Mesenchymal stem cell (in vitro differentiated cells and primary cell): ENCODE data around the gene PLA2G6. TPM values are rescaled to one million over a fixed set of nuclear protein-coding genes. Genes with fewer than 3 reads are reported as not detected.

Experiments
- DNase-seq: peaks from one replicate; pipeline ENCODE4 v3.0.0-alpha.2; 2013
- H2AFZ ChIP-seq: one replicate; pipeline ENCODE4 v1.6.1; 2013; ENCODE audit warnings: low read depth, mild to moderate bottlenecking, control low read depth, inconsistent platforms, low read length, moderate library complexity
- H2AK5ac ChIP-seq: 2 replicates; pipeline ENCODE4 v1.6.1; 2013; ENCODE audit warnings: low read length, moderate library complexity, mild to moderate bottlenecking, inconsistent platforms; ENCODE audit not compliant: severe bottlenecking
- H2BK120ac ChIP-seq: one replicate; pipeline ENCODE4 v1.6.1; 2013; ENCODE audit warnings: low read depth, mild to moderate bottlenecking, inconsistent platforms, low read length, moderate library complexity
- H2BK12ac ChIP-seq, 2 experiments: one replicate each; pipeline ENCODE4 v1.6.1; 2013; ENCODE audit warnings: inconsistent platforms in 2 of 2, low read length in 2 of 2, mild to moderate bottlenecking in 2 of 2, moderate library complexity in 2 of 2, control low read depth in 1 of 2
- H2BK15ac ChIP-seq: one replicate; pipeline ENCODE4 v1.6.1; 2013; ENCODE audit warnings: mild to moderate bottlenecking, low read depth, inconsistent platforms; ENCODE audit not compliant: poor library complexity, severe bottlenecking
- H2BK5ac ChIP-seq: 2 replicates; pipeline ENCODE4 v1.6.1; 2013; ENCODE audit warnings: low read depth, mild to moderate bottlenecking, low read length, control low read depth, inconsistent platforms; ENCODE audit not compliant: poor library complexity, severe bottlenecking
- H3K14ac ChIP-seq, 2 experiments: one replicate each; pipeline ENCODE4 v1.6.1; 2013; ENCODE audit warnings: inconsistent platforms in 2 of 2, low read length in 2 of 2, control low read depth in 1 of 2, mild to moderate bottlenecking in 1 of 2, moderate library complexity in 1 of 2
- H3K18ac ChIP-seq, 2 experiments: one replicate each; pipeline ENCODE4 v1.6.1; 2013; ENCODE audit warnings: inconsistent platforms in 2 of 2, low read length in 2 of 2, control low read depth in 1 of 2, low read depth in 1 of 2, mild to moderate bottlenecking in 1 of 2
- H3K23ac ChIP-seq, 2 experiments: one replicate each; pipeline ENCODE4 v1.6.1; 2013; ENCODE audit warnings: inconsistent platforms in 2 of 2, low read length in 2 of 2, mild to moderate bottlenecking in 2 of 2, moderate library complexity in 2 of 2, control low read depth in 1 of 2
- H3K27ac ChIP-seq: 2 replicates; pipeline ENCODE4 v1.5.1; 2013; ENCODE audit warnings: mild to moderate bottlenecking, moderate library complexity, low read length, control low read depth, inconsistent platforms; ENCODE audit not compliant: poor library complexity, severe bottlenecking
- H3K27me3 ChIP-seq, 2 experiments: 2 replicates each; pipeline versions ENCODE4 v1.6.1 to v1.7.0; 2013; ENCODE audit warnings: low read length in 2 of 2, mild to moderate bottlenecking in 2 of 2, moderate library complexity in 2 of 2, control low read depth in 1 of 2, inconsistent platforms in 1 of 2; ENCODE audit not compliant: control insufficient read depth in 1 of 2, insufficient read depth in 1 of 2
- H3K36me3 ChIP-seq, 2 experiments: 2 replicates each; pipeline versions ENCODE4 v1.6.1 to v1.7.0; 2013; ENCODE audit warnings: low read length in 2 of 2, control low read depth in 1 of 2, inconsistent platforms in 1 of 2, low read depth in 1 of 2, mild to moderate bottlenecking in 1 of 2; ENCODE audit not compliant: insufficient read depth in 2 of 2, control insufficient read depth in 1 of 2
- H3K4ac ChIP-seq, 2 experiments: one replicate each; pipeline ENCODE4 v1.6.1; 2013; ENCODE audit warnings: inconsistent platforms in 2 of 2, low read length in 2 of 2, mild to moderate bottlenecking in 2 of 2, moderate library complexity in 2 of 2, control low read depth in 1 of 2, low read depth in 1 of 2
- H3K4me1 ChIP-seq: 2 replicates; pipeline ENCODE4 v1.6.1; 2013; ENCODE audit warnings: low read depth, low read length, control low read depth; ENCODE audit not compliant: control insufficient read depth, insufficient read depth
- H3K4me2 ChIP-seq: 2 replicates; pipeline ENCODE4 v1.6.1; 2013; ENCODE audit warnings: low read length, mild to moderate bottlenecking, inconsistent platforms; ENCODE audit not compliant: poor library complexity, severe bottlenecking
- H3K4me3 ChIP-seq, 2 experiments: 2 replicates each; pipeline versions ENCODE4 v1.5.1 to v1.7.0; 2013; ENCODE audit warnings: low read length in 2 of 2, mild to moderate bottlenecking in 2 of 2, control low read depth in 1 of 2, low read depth in 1 of 2; ENCODE audit not compliant: insufficient read depth in 1 of 2
- H3K79me1 ChIP-seq: replicated peaks from 2 replicates; pipeline ENCODE4 v1.6.1; 2013; ENCODE audit warnings: mild to moderate bottlenecking, control low read depth, low read length, inconsistent platforms; ENCODE audit not compliant: poor library complexity, severe bottlenecking
- H3K9ac ChIP-seq: 2 replicates; pipeline ENCODE4 v1.7.0; 2013; ENCODE audit warnings: mild to moderate bottlenecking, low read length, moderate library complexity
- H3K9me3 ChIP-seq: 2 replicates; pipeline ENCODE4 v1.7.0; 2013; ENCODE audit warnings: mild to moderate bottlenecking, low read length; ENCODE audit not compliant: control insufficient read depth
- H4K8ac ChIP-seq: one replicate; pipeline ENCODE4 v1.6.1; 2013; ENCODE audit warnings: inconsistent platforms, mild to moderate bottlenecking, low read length, moderate library complexity
- H4K91ac ChIP-seq: one replicate; pipeline ENCODE4 v1.6.1; 2013; ENCODE audit warnings: mild to moderate bottlenecking, low read length, inconsistent platforms
- WGBS: methylation state at CpG from one replicate; pipeline ENCODE4 v1.1.7; 2013; ENCODE audit warnings: mixed read lengths; 5-methylcytosine and 5-hydroxymethylcytosine counted together
- polyA plus RNA-seq, 2 experiments: library from polyadenylated mRNA; stranded (reverse); fragments of 200-250 nt; gene quantifications; one replicate each; pipeline ENCODE4 v1.2.3, GENCODE V29; 2013

PLA2G6 gene, protein sequence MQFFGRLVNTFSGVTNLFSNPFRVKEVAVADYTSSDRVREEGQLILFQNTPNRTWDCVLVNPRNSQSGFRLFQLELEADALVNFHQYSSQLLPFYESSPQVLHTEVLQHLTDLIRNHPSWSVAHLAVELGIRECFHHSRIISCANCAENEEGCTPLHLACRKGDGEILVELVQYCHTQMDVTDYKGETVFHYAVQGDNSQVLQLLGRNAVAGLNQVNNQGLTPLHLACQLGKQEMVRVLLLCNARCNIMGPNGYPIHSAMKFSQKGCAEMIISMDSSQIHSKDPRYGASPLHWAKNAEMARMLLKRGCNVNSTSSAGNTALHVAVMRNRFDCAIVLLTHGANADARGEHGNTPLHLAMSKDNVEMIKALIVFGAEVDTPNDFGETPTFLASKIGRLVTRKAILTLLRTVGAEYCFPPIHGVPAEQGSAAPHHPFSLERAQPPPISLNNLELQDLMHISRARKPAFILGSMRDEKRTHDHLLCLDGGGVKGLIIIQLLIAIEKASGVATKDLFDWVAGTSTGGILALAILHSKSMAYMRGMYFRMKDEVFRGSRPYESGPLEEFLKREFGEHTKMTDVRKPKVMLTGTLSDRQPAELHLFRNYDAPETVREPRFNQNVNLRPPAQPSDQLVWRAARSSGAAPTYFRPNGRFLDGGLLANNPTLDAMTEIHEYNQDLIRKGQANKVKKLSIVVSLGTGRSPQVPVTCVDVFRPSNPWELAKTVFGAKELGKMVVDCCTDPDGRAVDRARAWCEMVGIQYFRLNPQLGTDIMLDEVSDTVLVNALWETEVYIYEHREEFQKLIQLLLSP
- polyA plus RNA-seq (2013, experiment 1 of 2): 3.7 TPM
- polyA plus RNA-seq (2013, experiment 2 of 2): 4.4 TPM

DNA sequence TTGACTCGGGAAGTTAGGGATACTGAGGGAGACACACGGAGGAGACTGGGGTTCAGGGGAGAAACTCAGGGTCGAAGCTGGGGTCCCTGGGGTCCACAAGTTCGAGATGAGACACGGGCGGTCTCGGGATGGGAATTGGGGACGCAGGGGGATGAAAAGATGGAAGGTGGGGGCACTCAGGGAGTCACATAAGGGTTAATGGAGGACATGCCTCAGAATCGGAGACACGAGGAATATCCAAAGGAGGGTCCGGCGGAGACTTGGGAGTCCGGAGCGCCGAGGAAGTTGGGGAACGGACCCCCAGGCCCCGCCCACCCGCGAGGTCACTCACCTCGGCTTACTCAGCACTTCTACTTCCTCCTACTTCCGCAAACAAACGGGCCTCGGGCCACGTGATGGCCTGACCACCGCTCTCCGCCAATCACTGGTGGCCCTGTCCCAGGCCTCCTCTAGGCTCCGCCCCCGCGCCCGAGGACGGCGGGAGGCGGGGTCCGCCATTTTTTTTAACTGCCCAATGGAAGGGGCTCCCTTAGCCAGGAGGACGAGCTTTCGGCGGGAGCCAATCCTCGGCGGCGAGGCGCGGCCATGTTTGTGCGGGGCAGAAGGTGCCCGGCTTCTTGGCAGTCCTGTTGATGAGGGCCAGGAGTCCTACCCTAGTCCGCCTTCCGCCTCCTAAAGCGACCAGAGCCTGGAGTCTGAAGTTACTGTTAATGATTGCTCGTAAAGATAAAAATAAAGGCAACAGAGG is at the start of gene PLA2G6:
TSS of gene PLA2G6 (minus strand) at position 378 of the 748 bp plus-strand sequence. CDS start 12,404 bp downstream, outside the sequence.
- Histone ChIP-seq H3K4me2 (peak within 1 kb of the TSS; percentile 68), H4K91ac (peak within 1 kb of the TSS; percentile 99), H3K23ac (peak within 1 kb of the TSS in 1 of 2 experiments; percentile 46), H3K14ac (peak within 1 kb of the TSS in 1 of 2 experiments; percentile 13), H3K27me3 (no peaks in the 10 kb centered on the region), H2BK12ac (peak within 1 kb of the TSS; percentile 99), H3K4ac (peak within 1 kb of the TSS; percentile 79 to 99), H2BK15ac (peak within 1 kb of the TSS; percentile 80), H2BK5ac (peak within 1 kb of the TSS; percentile 32), H3K4me1 (peaks cover 18% of the 10 kb centered on the region), H3K27ac (peak within 1 kb of the TSS; percentile 64), H2AK5ac (peak within 1 kb of the TSS; percentile 34), H3K18ac (peak within 1 kb of the TSS; percentile 96 to 98), H3K36me3 (no peaks in the 10 kb centered on the region), H3K9me3 (no peaks in the 10 kb centered on the region), H3K79me1 (peaks cover 8% of the 10 kb centered on the region), H2BK120ac (peak within 1 kb of the TSS; percentile 92), H4K8ac (peak within 1 kb of the TSS; percentile 96), H2AFZ (peak within 1 kb of the TSS; percentile 18), H3K9ac (peak within 1 kb of the TSS; percentile 99), H3K4me3 (peak within 1 kb of the TSS; percentile 53 to 90)
- DNase-seq: peak; percentile 99
- WGBS: 8% methylated on average over 48 of the region's 48 CpGs

DNA sequence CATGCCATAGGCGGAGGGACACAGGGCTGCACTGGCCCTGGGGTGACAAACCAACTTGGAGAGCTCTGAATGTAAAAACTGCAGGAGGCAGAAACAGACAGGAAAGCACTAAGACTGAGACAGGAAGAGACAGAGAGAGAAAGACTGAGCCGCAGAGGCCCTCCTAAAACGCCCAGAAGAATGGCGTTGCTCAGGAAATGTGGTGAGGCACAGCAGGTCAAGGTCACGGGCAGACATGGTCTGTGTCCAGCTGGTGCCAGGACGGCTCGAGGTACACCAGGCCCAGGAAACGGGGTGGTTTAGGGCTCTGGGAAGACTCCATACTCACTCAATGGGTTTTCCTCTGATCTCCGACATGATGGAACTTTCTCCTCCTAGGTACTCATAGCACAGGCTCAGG is 49.3 kb upstream of the PLA2G6 start:
- Histone ChIP-seq H3K4ac (no peak overlapping the region), H2BK15ac (no peak overlapping the region), H4K8ac (no peak overlapping the region), H3K4me3 (no peak overlapping the region), H3K9me3 (no peaks in the 10 kb centered on the region), H2AK5ac (no peak overlapping the region), H3K14ac (peak overlapping the region in 1 of 2 experiments; percentile 83), H3K4me1 (peaks cover 11% of the 10 kb centered on the region), H4K91ac (no peak overlapping the region), H2BK12ac (no peak overlapping the region), H3K18ac (peak overlapping the region in 1 of 2 experiments; percentile 81), H3K79me1 (peaks cover 48% of the 10 kb centered on the region), H3K36me3 (peaks cover 79 to 89% of the 10 kb centered on the region in 2 experiments), H3K27me3 (no peaks in the 10 kb centered on the region), H3K4me2 (no peak overlapping the region), H3K9ac (no peak overlapping the region), H2BK120ac (no peak overlapping the region), H3K23ac (peak overlapping the region in 1 of 2 experiments; percentile 53), H2BK5ac (no peak overlapping the region), H3K27ac (no peak overlapping the region), H2AFZ (no peak overlapping the region)
- DNase-seq: no peak
- WGBS: 82% methylated on average over 9 of the region's 9 CpGs

DNA sequence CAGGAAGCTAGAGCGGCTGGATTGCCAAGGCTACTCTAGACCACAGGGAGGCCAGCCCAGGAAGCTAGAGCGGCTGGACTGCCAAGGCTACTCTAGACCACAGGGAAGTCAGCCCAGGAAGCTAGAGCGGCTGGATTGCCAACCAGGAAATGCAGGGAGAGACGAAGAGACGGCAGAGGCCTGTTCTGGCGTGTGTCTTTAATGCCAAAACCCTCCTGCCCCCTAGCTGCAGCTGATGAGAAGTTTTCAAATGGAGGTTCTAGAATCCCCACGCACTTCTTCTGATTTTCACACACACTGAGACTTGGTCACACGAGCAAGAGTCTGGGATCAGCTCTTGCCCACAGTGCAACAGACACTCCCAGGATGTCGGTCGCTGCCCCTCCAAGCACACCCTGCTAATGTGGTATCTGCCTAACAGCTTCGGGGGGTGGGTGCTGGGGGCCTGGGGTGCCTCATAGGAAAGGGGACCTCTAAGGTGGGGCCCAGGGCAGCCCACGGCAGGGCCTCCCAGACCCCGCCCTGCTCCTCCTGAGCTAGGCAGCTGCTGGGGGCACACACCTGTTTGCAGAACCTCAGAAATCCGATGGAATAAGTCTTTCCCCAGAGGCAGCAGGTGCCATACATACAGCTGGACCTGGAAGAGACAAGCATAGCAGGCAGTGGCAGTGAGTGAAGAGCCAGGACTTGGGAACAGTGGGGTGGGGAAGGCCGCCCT is 48.6 kb upstream of the PLA2G6 start:
- 83% methylated on average over 14 of the region's 15 CpGs for WGBS

More for the DNA sequence above, 48.6 kb upstream of the PLA2G6 start:
- Histone ChIP-seq H3K79me1 (peaks cover 43% of the 10 kb centered on the region), H3K9ac (no peak overlapping the region), H3K9me3 (no peaks in the 10 kb centered on the region), H4K91ac (no peak overlapping the region), H2BK5ac (no peak overlapping the region), H3K18ac (peak overlapping the region in 1 of 2 experiments; percentile 81), H2AFZ (no peak overlapping the region), H4K8ac (peak overlapping the region; percentile 35), H3K23ac (peak overlapping the region in 1 of 2 experiments; percentile 53), H2BK15ac (no peak overlapping the region), H3K27ac (no peak overlapping the region), H3K4me1 (peaks cover 11% of the 10 kb centered on the region), H3K4me2 (no peak overlapping the region), H2BK12ac (no peak overlapping the region), H3K4ac (no peak overlapping the region), H2AK5ac (no peak overlapping the region), H2BK120ac (no peak overlapping the region), H3K27me3 (no peaks in the 10 kb centered on the region), H3K14ac (peak overlapping the region in 1 of 2 experiments; percentile 83), H3K36me3 (peaks cover 79 to 89% of the 10 kb centered on the region in 2 experiments), H3K4me3 (no peak overlapping the region)
- peak; percentile 58 for DNase-seq
